Retinal pigment epithelial cell (primary cell): Measurements from ENCODE around the gene MEN1.
A peak's percentile ranks its signal among the peaks of the same experiment; 100 is the strongest.

Source experiments
- DNase-seq: peaks from one replicate; pipeline ENCODE4 v3.0.0-alpha.2; 2010; ENCODE audit warnings: low read depth
- H3K4me3 ChIP-seq: 2 replicates; pipeline ENCODE4 v1.5.1; 2011; ENCODE audit warnings: mild to moderate bottlenecking, low read length, control low read depth, moderate library complexity
- CTCF ChIP-seq: conservative IDR thresholded peaks from 2 replicates; pipeline ENCODE4 v1.5.1; 2011; ENCODE audit warnings: low read depth, low read length, control low read depth, inconsistent platforms

MEN1 gene

DNA sequence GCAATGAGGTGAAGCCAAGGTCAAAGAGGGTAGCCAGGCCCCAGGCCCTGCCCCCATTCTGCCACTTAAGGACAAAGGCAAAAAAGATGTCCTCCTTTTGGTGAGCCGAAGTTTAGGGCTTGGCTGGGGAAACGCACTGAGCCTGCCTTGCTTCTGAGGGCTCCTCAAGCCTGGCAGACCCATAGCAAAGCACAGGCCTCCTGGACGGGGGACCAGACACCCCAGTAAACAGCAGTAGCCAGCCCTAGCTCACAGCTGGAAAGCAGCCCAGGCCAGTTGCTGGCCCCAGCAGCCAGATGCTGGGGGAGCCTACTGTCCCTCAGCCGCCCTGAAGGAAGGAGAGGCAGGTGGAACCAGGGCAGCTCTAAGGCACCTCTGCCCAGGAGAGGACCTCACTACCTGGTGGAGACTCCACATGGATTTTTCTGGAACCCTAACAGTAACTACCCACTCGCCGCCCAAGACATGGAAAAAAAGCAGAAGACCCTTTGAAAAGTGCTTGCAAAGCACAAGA, 46.8 kb downstream of the MEN1 start:
- no peak overlapping the region for H3K4me3 ChIP-seq
- no peak for DNase-seq
- TF ChIP-seq CTCF = no peak

DNA sequence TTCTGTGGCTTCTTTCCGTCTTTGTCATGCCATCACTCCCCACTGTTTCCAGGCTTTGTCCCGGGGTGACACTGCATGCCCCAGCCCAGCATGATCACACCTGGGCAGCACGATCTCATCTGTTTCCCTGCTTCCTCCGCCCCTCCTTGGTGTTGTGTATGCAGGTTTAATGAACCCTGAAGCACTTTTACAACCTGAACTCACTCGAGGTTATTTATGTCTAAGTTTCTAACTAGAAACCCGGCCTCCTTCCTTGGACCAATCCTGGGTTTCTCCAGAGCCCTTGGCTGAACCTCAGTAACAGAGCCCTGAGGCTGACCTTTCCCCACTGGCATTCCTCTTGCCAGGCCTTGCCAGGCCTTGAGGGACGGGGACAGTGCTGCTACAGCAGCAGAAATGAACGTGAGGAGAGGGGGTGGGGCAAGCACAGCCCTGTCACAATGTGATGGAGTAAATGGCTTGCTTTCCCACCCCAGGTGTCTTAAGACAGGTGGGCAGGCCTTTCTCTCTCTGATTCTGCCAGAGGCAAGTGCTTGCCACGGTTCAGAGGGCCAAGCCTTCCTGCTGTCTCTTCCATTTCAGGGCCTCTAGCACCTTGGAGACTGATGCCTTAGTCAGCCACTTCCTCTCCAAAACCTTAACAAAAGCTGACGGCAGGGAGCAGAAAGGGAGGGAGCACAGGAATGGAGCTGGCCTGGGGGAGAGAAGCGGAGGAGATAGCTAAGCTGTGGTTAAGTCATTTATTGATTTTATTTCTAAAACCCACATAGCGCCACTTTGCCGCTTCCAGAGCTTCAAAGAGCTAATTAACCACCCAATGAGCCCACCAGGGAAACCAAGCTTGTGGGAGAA, 47.5 kb downstream of the MEN1 start:
- no peak for DNase-seq
- H3K4me3 ChIP-seq = no peak overlapping the region
- TF ChIP-seq CTCF = no peak

GRCh38 chr11:64762277-64762673, 48.1 kb downstream of the MEN1 start:
- DNase-seq = no peak
- no peak overlapping the region for H3K4me3 ChIP-seq
- no peak for TF ChIP-seq CTCF

DNA sequence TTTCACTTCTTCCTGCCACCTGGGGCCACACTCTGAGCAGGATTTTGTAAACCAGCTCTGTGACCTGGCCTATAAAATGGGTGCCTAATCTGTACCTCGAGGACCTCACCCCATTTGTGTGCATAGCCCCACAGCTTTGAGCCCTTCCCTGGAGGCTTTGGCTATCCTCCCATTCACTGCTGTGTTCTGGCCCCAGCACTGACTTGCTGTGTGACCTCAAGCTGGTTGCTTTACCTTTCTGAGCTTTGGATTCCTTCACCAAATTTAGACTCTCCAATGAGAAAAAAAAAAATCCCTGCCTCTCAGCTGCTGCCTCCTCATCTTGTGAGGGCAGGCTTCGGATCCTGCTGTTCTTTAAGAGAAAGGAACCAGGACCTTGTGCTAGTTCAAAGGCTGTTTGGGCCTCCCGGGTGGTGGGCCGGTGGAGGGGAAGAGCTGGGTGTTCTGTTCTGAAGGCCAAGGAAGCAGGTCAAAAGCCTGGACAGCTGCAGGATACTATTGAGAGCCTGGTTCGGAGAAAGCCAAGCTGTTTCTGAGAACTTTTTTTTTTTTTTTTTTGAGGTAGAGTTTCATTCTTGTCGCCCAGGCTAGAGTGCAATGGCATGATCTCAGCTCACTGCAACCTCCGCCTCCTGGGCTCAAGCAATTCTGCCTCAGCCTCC, 49.5 kb downstream of the MEN1 start:
- DNase-seq = no peak
- TF ChIP-seq CTCF = no peak
- no peak overlapping the region for H3K4me3 ChIP-seq

DNA sequence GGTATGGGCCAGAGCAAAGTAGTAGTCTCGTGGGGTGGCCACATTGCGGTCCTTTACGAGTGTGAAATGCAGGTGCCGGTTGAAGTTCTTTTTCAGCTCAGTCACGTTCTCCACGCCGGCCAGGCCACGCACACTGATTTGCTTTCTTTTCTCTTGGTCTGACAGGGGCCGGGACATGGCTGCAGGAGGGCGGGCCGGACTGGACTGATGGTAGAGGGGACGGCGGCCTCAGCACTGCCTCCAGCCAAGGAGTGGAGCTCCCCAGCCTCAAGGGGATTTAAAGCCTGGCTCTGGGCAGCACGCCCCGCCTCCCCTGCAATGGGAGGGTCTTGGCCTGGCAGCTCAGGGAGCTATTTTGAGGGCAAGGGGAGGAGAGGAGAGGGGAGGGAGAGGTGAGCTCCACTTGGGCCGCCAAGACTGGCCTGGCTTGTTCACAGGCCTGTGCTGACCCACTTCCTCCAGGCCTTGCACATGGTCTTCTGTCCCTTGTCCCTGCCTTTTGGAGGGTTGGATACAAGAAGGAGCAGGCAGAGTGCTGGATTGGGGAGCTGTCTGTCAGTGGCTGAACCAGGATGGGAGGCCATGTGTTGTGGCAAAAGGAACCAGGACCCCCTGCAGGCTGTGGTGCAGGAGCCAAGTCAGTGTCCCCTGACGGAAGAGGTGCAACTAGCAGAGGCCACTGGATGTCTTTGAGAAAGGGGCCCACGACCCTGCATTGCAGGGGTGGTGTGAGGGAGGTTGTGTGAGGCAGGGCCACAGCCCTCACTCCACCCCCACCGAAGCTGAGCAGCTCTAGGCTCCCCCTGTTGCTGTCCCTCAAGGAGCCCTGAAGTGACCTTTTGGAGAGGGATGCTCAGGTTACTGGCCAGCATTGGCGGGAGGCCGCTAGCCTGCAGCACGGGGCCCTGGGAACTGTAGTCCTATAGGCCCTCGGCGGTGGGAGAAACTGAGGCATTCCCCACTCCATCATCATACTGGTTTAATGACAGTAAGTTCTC, 50.3 kb downstream of the MEN1 start, which contains the start of gene PYGM:
Gene PYGM (minus strand): TSS at position 253 of the 998 bp plus-strand sequence. CDS start 76 bp downstream, at position 177.
- H3K4me3 ChIP-seq = peak within 1 kb of the TSS; percentile 38
- peak; percentile 74 for DNase-seq
- TF ChIP-seq CTCF = no peak

GRCh38 chr11:64759131-64759721, 51.1 kb downstream of the MEN1 start:
- TF ChIP-seq CTCF = no peak
- no peak for DNase-seq
- peak overlapping the region; percentile 38 for H3K4me3 ChIP-seq
